Measurements from ENCODE around the gene TBCCD1. TPM values are rescaled to one million over a fixed set of nuclear protein-coding genes. Genes with fewer than 3 reads are reported as not detected.

The TBCCD1 gene
- total and polyA plus RNA-seq, 2 donors (not counting 1 experiment from before 2014, with no cell fraction given) = 13.7 to 16.8 TPM

GRCh38 chr3:186592682-186593081 lies 25.5 kb upstream of the TBCCD1 start:
- TF ChIP-seq EZH2 (IDR thresholded peaks at IDR 0.05; ENCODE audit: low read length, missing control alignments) = no peak
- no peak for TF ChIP-seq CTCF (conservative IDR thresholded peaks at IDR 0.05 in 1 of 2, IDR thresholded peaks at IDR 0.05 in 1 of 2; ENCODE audit: low read depth in 1 of 2, low read length in 2 of 2)

GRCh38 chr3:186590580-186591295 lies 23.6 kb upstream of the TBCCD1 start:
- Histone ChIP-seq H3K4me2 (ENCODE audit: extremely low read depth, insufficient read depth, low read length) (no peak overlapping the region), H3K4me1 (ENCODE audit: control insufficient read depth, extremely low read depth, insufficient read depth, low read length) (no peaks in the 10 kb centered on the region), H3K4me3 (replicated peaks in 1 of 4; ENCODE audit: control extremely low read depth in 1 of 4, insufficient read depth in 1 of 4, low read depth in 3 of 4, low read length in 4 of 4) (no peak overlapping the region), H3K9me3 (ENCODE audit: control insufficient read depth, insufficient read depth, low read depth, low read length) (no peaks in the 10 kb centered on the region), H3K27ac (ENCODE audit: insufficient read depth, low read length) (no peak overlapping the region), H3K79me2 (ENCODE audit: control insufficient read depth, insufficient read depth, low read length) (no peaks in the 10 kb centered on the region), H4K20me1 (ENCODE audit: control insufficient read depth, extremely low read depth, insufficient read depth, low read length) (no peaks in the 10 kb centered on the region), H3K27me3 (ENCODE audit: control insufficient read depth, insufficient read depth, low read length) (no peaks in the 10 kb centered on the region), H3K9ac (ENCODE audit: insufficient read depth, low read length) (no peak overlapping the region), H2AFZ (ENCODE audit: low read length) (no peak overlapping the region), H3K36me3 (ENCODE audit: control insufficient read depth, insufficient read depth, low read length) (no peaks in the 10 kb centered on the region)
- TF ChIP-seq CTCF (conservative IDR thresholded peaks at IDR 0.05 in 1 of 2, IDR thresholded peaks at IDR 0.05 in 1 of 2; ENCODE audit: low read depth in 1 of 2, low read length in 2 of 2) = no peak
- TF ChIP-seq EZH2 (IDR thresholded peaks at IDR 0.05; ENCODE audit: low read length, missing control alignments) = no peak
- DNase-seq (ENCODE audit: low read depth in 2 of 2) = no peak

More at GRCh38 chr3:186592682-186593081, 25.5 kb upstream of the TBCCD1 start:
- Histone ChIP-seq H3K9me3 (ENCODE audit: control insufficient read depth, insufficient read depth, low read depth, low read length) (no peaks in the 10 kb centered on the region), H2AFZ (ENCODE audit: low read length) (no peak overlapping the region), H3K9ac (ENCODE audit: insufficient read depth, low read length) (no peak overlapping the region), H3K27ac (ENCODE audit: insufficient read depth, low read length) (no peak overlapping the region), H3K79me2 (ENCODE audit: control insufficient read depth, insufficient read depth, low read length) (no peaks in the 10 kb centered on the region), H3K36me3 (ENCODE audit: control insufficient read depth, insufficient read depth, low read length) (no peaks in the 10 kb centered on the region), H3K4me3 (replicated peaks in 1 of 4; ENCODE audit: control extremely low read depth in 1 of 4, insufficient read depth in 1 of 4, low read depth in 3 of 4, low read length in 4 of 4) (no peak overlapping the region), H3K27me3 (ENCODE audit: control insufficient read depth, insufficient read depth, low read length) (no peaks in the 10 kb centered on the region), H3K4me2 (ENCODE audit: extremely low read depth, insufficient read depth, low read length) (no peak overlapping the region), H3K4me1 (ENCODE audit: control insufficient read depth, extremely low read depth, insufficient read depth, low read length) (no peaks in the 10 kb centered on the region), H4K20me1 (ENCODE audit: control insufficient read depth, extremely low read depth, insufficient read depth, low read length) (no peaks in the 10 kb centered on the region)
- DNase-seq (ENCODE audit: low read depth in 2 of 2) = no peak

DNA sequence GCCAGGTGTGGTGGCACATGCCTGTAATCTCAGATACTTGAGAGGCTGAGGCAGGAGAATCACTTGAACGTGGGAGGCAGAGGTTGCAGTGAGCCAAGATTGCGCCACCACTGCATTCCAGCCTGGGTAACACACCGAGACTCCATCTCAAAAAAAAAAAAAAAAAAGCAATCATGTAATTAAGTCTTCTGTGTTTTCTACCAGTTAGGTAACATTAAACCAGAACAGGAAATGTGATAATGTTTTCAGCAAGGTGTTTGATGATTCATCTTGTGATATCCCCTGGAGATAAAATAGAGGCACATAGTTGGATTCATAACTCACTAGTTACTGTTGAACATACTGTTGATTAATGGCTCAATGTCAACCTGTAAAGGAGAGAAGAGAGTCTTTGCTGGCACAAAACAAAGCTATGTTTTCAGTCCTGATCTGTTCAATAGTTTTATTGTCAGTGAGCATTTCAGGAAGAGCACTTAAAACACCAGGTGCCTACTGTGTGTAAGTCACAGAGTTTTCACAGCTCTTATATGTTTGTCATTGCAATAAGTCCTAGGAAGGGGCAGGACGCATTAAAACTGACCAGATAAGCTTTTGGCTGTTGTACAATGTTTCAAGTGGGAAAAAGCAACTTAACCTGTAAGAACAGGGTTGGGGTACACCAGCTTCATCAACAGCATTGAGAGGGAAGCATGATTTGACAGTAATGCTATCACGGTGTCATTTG lies 22.9 kb upstream of the TBCCD1 start:
- no peak overlapping the region for H3K4me2 ChIP-seq (ENCODE audit: extremely low read depth, insufficient read depth, low read length)
- H3K27me3 ChIP-seq (ENCODE audit: control insufficient read depth, insufficient read depth, low read length) = no peaks in the 10 kb centered on the region
- no peaks in the 10 kb centered on the region for H3K9me3 ChIP-seq (ENCODE audit: control insufficient read depth, insufficient read depth, low read depth, low read length)
- no peaks in the 10 kb centered on the region for H3K79me2 ChIP-seq (ENCODE audit: control insufficient read depth, insufficient read depth, low read length)
- H4K20me1 ChIP-seq (ENCODE audit: control insufficient read depth, extremely low read depth, insufficient read depth, low read length) = no peaks in the 10 kb centered on the region
- DNase-seq (ENCODE audit: low read depth in 2 of 2) = peak in 1 of 2 donors; percentile 49
- no peak overlapping the region for H3K27ac ChIP-seq (ENCODE audit: insufficient read depth, low read length)
- no peak overlapping the region for H3K9ac ChIP-seq (ENCODE audit: insufficient read depth, low read length)
- no peak overlapping the region for H2AFZ ChIP-seq (ENCODE audit: low read length)
- no peaks in the 10 kb centered on the region for H3K4me1 ChIP-seq (ENCODE audit: control insufficient read depth, extremely low read depth, insufficient read depth, low read length)
- no peak overlapping the region for H3K4me3 ChIP-seq (replicated peaks in 1 of 4; ENCODE audit: control extremely low read depth in 1 of 4, insufficient read depth in 1 of 4, low read depth in 3 of 4, low read length in 4 of 4)
- H3K36me3 ChIP-seq (ENCODE audit: control insufficient read depth, insufficient read depth, low read length) = no peaks in the 10 kb centered on the region
- TF ChIP-seq CTCF (conservative IDR thresholded peaks at IDR 0.05 in 1 of 2, IDR thresholded peaks at IDR 0.05 in 1 of 2; ENCODE audit: low read depth in 1 of 2, low read length in 2 of 2) (no peak), EZH2 (IDR thresholded peaks at IDR 0.05; ENCODE audit: low read length, missing control alignments) (no peak)
